ENCODE measurements around the gene TSHZ3.

The TSHZ3 gene

DNA sequence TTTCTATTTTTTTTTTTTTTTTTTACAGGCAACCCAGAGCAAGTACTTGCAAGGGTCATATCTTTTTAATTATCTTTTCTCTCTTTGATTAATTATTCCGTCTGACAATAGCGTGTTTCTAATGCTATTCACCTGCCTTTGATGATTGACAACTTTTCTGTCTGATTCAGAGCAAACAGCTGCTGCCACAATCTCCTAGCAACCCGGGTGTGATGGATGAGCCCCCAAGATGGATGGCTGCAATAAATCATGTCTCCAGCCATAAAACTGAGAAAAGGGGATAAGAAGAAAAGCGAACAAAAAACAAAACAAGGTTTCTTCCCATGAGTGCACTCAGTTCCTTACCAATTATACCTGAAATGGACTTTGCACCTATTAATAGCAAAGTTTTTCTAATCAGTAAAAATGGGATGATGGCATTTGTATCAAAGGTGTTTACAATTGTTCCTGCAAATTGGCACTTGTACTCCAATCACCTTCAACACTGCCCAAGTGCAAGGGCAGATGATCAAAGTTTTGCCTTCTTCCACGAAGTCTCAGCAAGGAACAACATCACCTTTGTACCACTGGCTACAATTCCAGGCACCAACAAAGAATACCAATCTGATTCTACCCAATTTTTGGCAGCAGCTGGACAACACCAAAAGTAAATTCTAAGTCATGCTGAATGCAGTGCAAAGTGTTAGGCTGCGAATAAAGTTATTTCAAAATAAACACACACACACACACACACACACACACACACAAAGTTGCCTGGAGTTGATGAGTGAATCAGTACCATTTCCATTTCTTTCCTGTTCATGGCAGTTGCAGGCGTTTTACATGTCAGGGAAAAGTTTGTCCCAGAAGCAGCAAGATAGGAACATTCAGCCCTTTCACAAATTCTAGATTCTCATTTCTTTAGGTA is 12.0 kb downstream of the TSHZ3 start:
- no peak for DNase-seq (ENCODE audit: insufficient read length, low spot score)
- FAIRE-seq = no peak
- TF ChIP-seq CTCF (IDR thresholded peaks at IDR 0.05; ENCODE audit: insufficient read depth, missing control alignments) = no peak

DNA sequence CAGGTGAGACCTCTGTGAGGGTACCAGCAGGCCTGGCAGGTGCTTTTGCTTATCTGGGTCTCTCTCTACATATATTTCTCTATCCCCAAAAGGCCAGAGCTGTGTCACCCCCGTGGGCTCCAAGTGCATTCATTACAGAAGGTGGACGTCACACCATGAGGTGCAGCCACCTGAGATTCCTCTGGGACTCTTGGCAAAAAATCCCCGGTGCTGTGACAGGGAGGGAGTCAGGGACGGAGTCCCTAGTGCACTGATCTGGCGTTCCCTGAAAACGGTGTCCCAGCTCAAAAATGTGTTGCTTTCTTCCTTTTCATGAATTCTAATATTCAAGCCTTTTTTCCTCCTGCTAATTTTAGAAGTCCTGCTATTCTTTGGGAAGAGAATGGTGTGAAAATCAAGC is 13.5 kb downstream of the TSHZ3 start:
- FAIRE-seq (no peak), DNase-seq (ENCODE audit: insufficient read length, low spot score) (no peak)

DNA sequence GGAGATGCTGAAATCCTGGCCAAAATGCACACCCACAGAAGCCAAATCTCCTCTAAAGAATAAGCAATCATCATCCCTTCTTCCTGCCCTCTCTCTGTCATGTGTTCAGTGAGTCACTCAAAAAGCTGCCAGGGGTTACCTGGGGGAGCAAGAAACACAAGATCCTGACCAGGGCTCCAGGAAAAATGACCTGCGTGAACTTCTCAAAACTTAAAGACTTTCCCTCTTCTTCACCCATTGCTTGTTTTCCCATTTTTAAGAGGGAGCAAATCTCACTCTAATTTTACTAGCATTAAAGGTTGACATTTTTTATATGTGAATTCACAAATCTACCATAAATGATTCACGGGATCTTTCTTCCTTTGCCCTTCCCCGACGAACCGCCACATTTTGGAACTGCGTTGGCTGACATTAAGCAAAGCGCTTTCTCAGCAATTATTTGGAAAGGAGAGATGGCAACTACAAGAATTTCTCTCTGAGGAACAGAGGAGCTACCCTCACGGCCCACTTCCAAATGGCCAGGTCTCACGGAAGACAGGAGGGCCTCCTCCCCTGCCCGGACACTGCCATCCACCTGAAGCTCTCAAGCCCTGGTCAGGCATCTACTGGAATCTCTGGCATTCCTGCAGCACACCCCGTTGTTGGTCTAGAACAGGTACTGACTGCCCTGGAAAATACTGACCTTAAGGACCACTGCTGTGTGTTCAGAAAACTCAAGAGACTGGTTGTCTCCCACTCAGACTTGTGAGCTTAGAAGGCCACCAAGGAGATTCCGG is 14.2 kb downstream of the TSHZ3 start:
- TF ChIP-seq CTCF (IDR thresholded peaks at IDR 0.05; ENCODE audit: insufficient read depth, missing control alignments) = no peak
- no peak for DNase-seq (ENCODE audit: insufficient read length, low spot score)
- no peak for FAIRE-seq

More for the DNA sequence above, 13.5 kb downstream of the TSHZ3 start:
- TF ChIP-seq CTCF (IDR thresholded peaks at IDR 0.05; ENCODE audit: insufficient read depth, missing control alignments) = no peak

- no peak for TF ChIP-seq CTCF (IDR thresholded peaks at IDR 0.05; ENCODE audit: insufficient read depth, missing control alignments)
- no peak for FAIRE-seq
- no peak for DNase-seq (ENCODE audit: insufficient read length, low spot score)
These were observed 15.0 kb downstream of the TSHZ3 start for GRCh38 chr19:31334101-31334848.

DNA sequence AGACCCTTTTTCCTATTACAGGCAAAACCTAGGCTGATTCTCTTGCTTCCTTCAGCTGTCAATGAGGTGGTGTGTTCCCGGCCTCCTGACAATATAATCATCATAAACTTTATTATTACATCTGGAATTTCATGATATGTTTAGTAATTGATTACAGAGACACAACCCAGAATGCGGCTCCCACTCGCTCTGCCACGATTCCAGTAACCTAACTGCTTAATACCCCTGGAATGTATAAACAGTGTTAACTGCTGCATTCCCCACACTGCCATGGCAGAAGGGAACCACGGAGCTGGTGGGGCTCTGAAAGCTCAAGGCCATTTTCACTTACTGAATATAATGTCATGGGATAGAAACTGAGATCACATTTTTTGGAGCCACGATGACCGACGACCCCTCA is 17.1 kb downstream of the TSHZ3 start:
- DNase-seq (ENCODE audit: insufficient read length, low spot score) (no peak), FAIRE-seq (no peak)
- TF ChIP-seq CTCF (IDR thresholded peaks at IDR 0.05; ENCODE audit: insufficient read depth, missing control alignments) = no peak

DNA sequence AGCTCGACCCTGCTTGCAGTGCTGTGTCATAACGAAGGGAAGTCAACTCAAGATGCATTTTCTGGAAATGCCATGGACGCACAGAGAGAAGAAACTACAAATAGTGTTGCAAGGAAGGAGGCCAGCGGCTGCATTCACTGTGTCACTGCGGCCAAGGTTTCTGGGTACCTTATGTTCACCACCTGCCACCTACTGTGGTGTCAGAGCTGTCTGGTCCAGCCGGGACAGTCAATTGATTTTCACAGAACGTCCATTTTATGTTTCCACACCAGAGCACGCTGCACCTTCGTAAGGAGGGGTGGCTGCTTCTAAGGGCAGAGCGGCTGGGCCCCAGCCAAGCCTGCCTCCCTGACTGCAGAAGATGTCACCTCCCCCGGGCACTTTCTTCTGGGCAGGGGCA is 17.7 kb downstream of the TSHZ3 start:
- no peak for DNase-seq (ENCODE audit: insufficient read length, low spot score)
- FAIRE-seq = no peak
- no peak for TF ChIP-seq CTCF (IDR thresholded peaks at IDR 0.05; ENCODE audit: insufficient read depth, missing control alignments)

All from D721Med (cell line).